Muscle layer of duodenum (tissue), 2 donors: ENCODE data around the gene MEIS3.

Experiments used
- H3K27ac ChIP-seq: one replicate; pipeline ENCODE4 v1.7.0; 2013; ENCODE audit warnings: mild to moderate bottlenecking, low read length
- H3K27me3 ChIP-seq: one replicate; pipeline ENCODE4 v1.7.0; 2013; ENCODE audit warnings: low read depth, mild to moderate bottlenecking, control low read depth, low read length
- H3K36me3 ChIP-seq, 2 donors: one replicate each; pipeline ENCODE4 v1.7.0; 2013; ENCODE audit warnings: low read length in 2 of 2, control low read depth in 1 of 2, mild to moderate bottlenecking in 1 of 2; ENCODE audit not compliant: insufficient read depth in 2 of 2, control insufficient read depth in 1 of 2
- H3K4me1 ChIP-seq, 2 donors: one replicate each; pipeline ENCODE4 v1.7.0; 2013; ENCODE audit warnings: low read length in 2 of 2, mild to moderate bottlenecking in 2 of 2, control low read depth in 1 of 2, moderate library complexity in 1 of 2; ENCODE audit not compliant: insufficient read depth in 2 of 2, control insufficient read depth in 1 of 2
- H3K4me3 ChIP-seq, 2 donors: one replicate each; pipeline ENCODE4 v1.7.0; 2013; ENCODE audit warnings: low read length in 2 of 2, low read depth in 1 of 2, mild to moderate bottlenecking in 1 of 2
- H3K9me3 ChIP-seq, 2 donors: one replicate each; pipeline ENCODE4 v1.7.0; 2013; ENCODE audit warnings: low read length in 2 of 2, control low read depth in 1 of 2, mild to moderate bottlenecking in 1 of 2; ENCODE audit not compliant: control insufficient read depth in 1 of 2
- donor health status: healthy.

The MEIS3 gene

DNA sequence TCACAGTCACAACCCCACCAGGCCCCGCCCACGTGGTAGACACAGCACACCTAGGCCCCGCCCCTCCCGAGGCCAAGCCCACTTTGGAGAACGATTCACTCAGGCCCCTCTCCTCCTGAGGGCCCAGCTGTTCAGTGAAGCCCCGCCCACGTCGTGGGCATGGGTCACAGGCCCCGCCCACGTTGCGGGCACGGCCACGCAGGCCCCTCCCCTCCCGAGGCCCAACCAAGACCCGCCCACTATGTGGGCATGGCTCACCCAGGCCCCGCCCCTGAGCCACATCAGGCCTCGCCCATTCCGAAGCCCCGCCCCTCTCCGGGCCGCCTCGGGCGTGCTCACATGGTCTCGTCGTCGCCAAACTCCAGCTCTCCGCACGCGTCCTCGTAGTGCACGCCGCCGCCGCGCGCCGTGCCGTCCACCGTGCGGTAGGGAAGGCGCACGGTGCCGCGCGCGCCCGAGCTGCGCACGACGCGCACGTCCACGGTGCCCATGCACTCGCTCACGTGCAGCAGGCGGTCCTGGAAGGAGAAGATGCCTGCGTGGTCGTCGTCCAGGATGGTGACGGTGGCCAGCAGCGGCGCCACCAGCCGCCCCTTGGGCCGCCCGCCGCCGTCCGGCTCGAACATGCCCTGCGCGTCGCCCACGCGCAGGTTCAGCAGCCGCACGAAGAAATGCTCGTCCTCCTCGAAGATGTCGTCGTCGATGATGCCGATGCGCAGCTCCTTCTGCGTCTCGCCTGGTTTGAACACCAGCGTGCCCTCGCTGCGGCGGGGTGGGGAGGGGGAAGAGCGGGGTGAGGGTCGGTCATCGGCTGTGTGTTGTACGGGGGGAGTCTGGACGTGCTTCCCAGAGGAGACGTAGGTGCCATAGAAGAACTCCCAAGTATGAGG is 28.4 kb upstream of the MEIS3 start:
- no peaks in the 10 kb centered on the region for H3K9me3 ChIP-seq
- peaks cover 49% of the 10 kb centered on the region for H3K27me3 ChIP-seq
- H3K4me3 ChIP-seq = peak overlapping the region; percentile 21 to 48
- H3K4me1 ChIP-seq = peaks cover 6 to 18% of the 10 kb centered on the region in 2 donors
- no peak overlapping the region for H3K27ac ChIP-seq
- peaks cover 0 to 3% of the 10 kb centered on the region in 2 donors for H3K36me3 ChIP-seq

DNA sequence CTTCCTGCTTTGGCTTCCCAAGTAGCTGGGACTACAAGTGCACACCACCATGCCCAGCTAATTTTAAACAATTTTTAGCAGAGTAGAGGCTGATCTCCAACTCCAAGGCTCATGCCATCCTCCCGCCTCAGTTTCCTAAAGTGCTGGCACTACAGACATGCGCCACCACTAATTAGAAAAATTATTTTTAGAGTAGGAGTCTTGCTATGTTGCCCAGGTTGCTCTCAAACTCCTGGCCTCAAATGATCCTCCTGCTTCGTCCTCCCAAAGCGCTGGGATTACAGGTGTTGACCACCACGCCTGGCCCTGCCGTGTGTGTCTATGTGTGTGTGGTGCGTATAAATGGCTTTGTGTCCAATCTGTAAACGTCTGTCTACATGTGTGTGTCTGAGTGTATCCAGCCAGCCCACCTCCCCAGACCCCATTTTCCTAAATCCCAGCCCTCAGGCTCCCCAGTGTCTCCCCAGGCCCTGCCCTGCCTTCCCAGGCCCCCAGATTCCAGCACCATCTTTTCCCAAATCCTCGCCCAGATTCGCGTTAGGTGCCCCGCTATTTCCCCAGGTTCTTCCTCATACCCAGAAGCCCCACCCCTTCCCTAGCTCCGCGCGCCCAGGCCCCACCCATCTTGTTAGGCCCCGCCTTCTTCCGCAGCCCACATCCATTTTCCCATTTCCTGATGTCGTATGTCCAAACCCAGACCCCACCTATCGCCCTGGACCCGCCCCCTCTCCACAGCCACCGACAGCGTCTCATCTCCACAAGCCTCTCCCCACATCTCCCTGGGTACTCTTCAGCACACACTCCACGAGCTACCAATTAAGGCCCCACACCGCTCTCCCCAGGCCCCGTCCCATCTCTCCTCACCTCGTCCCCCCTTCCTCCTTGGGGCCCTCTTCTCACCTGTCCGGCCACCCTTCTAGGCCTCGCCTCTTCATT is 27.5 kb upstream of the MEIS3 start:
- Histone ChIP-seq H3K27me3 (peaks cover 50% of the 10 kb centered on the region), H3K9me3 (no peaks in the 10 kb centered on the region), H3K4me3 (peak overlapping the region; percentile 21 to 48), H3K4me1 (peaks cover 6 to 18% of the 10 kb centered on the region in 2 donors), H3K27ac (no peak overlapping the region), H3K36me3 (peaks cover 0 to 3% of the 10 kb centered on the region in 2 donors)

DNA sequence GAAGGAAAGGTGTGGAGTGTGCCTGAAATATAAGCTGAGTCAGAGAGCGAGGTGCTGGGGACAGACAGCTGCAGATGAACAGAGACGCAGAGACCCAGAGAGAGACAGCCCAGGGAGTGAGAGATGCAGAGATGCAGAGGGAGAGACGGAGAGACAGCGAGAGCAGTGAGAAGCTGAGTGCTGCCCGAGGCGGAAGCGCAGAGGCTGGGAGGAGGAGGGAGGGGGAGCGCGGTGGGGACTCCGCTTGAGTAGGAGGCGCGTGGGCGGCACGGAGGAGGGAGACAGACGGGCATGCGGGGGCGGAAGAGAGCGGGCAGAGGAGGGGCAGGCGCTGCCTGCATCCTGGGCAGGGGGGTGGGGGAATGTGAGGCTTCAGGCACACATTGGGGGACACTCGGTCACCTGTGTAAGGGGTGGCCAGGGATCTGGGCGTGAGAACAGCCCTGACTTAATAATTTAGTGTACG is 26.6 kb upstream of the MEIS3 start:
- peaks cover 50% of the 10 kb centered on the region for H3K27me3 ChIP-seq

DNA sequence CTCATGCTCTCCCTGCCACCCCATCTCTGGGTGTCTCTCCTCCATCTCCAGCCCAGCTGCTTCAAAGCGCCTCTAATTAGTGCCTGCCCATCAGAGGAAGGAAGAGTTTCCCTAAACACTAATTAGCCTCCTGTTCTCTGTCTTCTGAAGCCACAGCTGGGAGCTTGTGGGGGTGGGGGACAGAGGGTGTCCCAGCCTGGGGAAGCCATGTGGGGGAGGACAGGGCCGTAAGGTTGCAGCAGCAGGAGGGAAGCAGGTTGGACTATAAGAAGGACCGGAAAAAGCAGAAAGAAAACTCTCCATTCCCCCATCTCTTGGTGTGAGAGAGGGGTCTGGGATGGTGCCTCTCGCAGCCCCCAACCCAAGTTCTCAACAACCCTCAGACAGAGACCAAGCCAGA is 26.2 kb upstream of the MEIS3 start:
- no peak overlapping the region for H3K27ac ChIP-seq
- H3K27me3 ChIP-seq = peaks cover 50% of the 10 kb centered on the region
- no peak overlapping the region for H3K4me3 ChIP-seq
- no peaks in the 10 kb centered on the region for H3K36me3 ChIP-seq
- H3K9me3 ChIP-seq = no peaks in the 10 kb centered on the region
- peaks cover 6 to 18% of the 10 kb centered on the region in 2 donors for H3K4me1 ChIP-seq

More for the DNA sequence above, 26.6 kb upstream of the MEIS3 start:
- H3K4me3 ChIP-seq = no peak overlapping the region
- H3K4me1 ChIP-seq = peaks cover 6 to 18% of the 10 kb centered on the region in 2 donors
- no peaks in the 10 kb centered on the region for H3K9me3 ChIP-seq
- H3K36me3 ChIP-seq = no peaks in the 10 kb centered on the region
- no peak overlapping the region for H3K27ac ChIP-seq

DNA sequence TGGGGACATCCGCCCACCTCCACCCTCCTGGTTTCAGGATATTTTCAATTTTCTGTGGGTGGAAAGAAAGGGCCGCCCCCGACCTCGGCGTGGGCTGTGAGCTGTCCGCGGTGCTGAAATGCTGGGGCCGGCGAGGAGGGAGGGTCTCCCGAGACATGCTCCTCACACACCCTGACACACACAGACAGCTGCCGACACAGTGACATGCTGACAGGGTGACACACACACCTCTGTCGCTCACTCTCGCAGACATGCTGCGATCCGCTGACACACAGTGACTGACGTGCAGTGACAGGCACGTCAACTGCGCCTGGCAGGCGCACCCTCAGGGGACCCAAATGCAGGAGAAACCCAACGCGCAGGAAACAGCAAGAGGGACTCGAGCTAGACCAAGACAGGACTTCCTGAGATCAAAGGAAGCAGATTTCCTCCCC is 25.1 kb upstream of the MEIS3 start:
- no peaks in the 10 kb centered on the region for H3K36me3 ChIP-seq
- peaks cover 6 to 18% of the 10 kb centered on the region in 2 donors for H3K4me1 ChIP-seq
- peaks cover 50% of the 10 kb centered on the region for H3K27me3 ChIP-seq
- no peak overlapping the region for H3K27ac ChIP-seq
- no peaks in the 10 kb centered on the region for H3K9me3 ChIP-seq
- H3K4me3 ChIP-seq = no peak overlapping the region

DNA sequence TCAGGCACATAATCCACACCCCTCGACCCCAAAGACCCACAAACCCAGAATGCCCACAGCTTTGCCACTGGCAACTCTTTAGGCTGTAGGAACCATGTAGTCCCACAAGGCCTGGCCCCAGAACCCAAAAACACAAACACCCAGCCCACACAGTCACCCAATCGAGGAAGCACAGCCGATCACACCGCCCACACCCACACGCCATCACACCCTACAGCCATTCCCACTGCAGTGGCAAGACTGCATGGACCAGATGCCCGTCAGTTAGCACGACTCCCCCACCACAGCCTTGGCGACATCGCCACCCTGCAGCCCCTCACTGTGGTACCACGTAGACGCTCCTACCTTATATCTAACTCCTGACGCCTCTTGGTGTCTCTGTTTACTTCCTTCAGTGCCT is 24.0 kb upstream of the MEIS3 start:
- H3K27ac ChIP-seq = no peak overlapping the region
- H3K27me3 ChIP-seq = peaks cover 45% of the 10 kb centered on the region
- H3K4me1 ChIP-seq = peaks cover 6 to 18% of the 10 kb centered on the region in 2 donors
- no peak overlapping the region for H3K4me3 ChIP-seq
- H3K36me3 ChIP-seq = no peaks in the 10 kb centered on the region
- no peaks in the 10 kb centered on the region for H3K9me3 ChIP-seq

DNA sequence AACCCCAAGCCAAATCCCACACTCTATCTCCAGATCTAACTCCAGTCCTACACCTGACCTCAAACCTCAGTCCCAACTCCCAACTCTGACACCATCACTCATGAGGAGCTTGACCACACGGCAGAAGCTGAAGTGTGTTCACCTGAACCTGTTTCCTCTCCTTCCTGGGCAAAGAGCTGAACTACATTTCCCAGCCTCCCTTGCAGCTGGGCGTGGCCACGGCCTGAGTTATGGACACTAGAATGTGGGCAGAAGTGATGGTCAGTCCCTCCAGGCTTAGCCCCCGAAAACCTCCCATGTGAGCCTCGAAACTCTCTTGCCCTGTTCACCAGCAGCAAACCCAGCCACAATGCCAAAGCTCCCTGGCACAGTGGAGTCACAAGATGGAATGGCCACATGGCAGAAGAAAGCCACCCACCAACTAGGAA is 19.5 kb upstream of the MEIS3 start:
- H3K4me3 ChIP-seq = no peak overlapping the region
- no peaks in the 10 kb centered on the region for H3K9me3 ChIP-seq
- no peaks in the 10 kb centered on the region for H3K36me3 ChIP-seq
- no peak overlapping the region for H3K27ac ChIP-seq
- peaks cover 12% of the 10 kb centered on the region for H3K27me3 ChIP-seq
- H3K4me1 ChIP-seq = no peaks in the 10 kb centered on the region

DNA sequence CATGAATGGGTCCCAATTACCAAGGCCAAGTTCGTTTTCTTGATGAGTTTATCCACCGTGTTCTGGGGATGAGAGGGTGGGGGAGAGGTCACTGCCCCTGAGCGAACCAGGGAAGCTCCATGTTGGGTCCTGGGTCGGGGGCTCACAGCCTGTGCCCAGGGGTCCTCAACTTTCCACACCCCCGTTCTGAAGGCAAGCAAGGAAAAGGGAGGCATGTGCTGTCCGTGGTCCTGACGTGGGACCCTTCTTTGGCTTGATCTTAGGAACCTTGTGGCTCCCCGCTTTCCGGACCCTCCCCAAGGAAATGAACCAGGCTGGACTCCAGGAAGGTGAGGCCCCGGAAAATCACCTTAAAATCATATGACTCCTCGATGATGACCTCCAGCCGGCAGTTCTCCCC is 18.2 kb upstream of the MEIS3 start:
- no peaks in the 10 kb centered on the region for H3K4me1 ChIP-seq
- H3K27ac ChIP-seq = no peak overlapping the region
- H3K4me3 ChIP-seq = no peak overlapping the region
- H3K36me3 ChIP-seq = no peaks in the 10 kb centered on the region
- H3K27me3 ChIP-seq = peaks cover under 1% of the 10 kb centered on the region
- H3K9me3 ChIP-seq = no peaks in the 10 kb centered on the region

DNA sequence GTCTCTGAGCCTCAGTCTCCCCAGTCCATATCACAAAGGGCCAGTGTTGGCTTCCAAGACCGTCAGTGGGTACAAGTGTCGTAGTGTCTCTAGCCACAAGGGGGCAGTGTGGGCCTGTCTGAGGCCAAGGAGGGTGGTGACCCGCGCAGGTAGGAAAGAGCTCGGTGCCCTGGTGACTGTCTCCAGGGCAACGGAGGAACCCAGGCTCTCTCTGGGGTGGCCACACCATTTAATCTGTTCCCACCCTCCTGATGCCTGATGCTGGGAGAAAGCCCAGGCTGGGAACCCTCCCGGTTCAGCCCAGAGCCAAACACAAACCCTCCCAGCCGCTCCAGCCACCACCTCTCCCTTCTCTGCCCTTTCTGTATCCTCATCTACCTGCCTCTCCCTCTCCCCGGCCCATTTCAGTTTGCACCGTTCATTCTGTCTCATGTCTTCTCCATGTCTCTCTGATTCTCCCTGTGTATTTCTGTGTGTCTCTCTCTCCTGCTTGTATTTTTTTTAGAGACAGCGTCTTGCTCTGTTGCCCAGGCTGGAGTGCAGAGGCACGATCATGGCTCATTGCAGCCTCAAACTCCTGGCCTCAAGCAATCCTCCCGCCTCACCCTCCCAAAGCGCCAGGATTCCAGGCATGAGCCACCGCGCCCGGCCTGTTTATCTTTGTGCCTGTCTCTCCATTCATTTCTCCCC is 17.5 kb upstream of the MEIS3 start:
- no peak overlapping the region for H3K27ac ChIP-seq
- H3K27me3 ChIP-seq = peaks cover 5% of the 10 kb centered on the region
- no peaks in the 10 kb centered on the region for H3K36me3 ChIP-seq
- H3K4me1 ChIP-seq = no peaks in the 10 kb centered on the region
- no peaks in the 10 kb centered on the region for H3K9me3 ChIP-seq
- H3K4me3 ChIP-seq = no peak overlapping the region

DNA sequence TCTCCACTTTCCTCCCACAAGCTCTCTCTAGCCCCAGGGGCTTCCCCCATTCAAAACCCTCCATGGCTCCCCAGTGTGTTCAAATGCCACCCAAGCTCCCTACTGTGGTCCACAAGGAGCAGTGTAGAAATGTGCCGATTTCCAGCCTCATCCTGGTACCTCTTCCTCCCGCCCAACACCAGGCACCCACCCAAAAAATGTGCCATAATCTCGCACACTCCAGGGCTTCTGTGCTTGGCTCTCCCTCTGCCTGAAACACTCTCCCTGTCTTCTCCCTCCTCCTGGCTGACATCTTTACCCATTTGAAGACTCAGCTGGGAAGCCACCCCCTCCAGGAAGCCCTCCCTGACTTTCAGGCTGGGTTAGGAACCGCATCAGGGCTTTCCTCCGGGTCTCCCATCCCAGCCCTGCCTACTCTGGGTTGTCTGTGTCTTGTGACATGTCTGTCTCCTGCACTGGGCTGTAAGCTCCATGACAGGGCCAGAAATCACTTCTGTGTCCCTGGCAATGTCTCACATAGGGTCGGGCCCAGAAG is 16.6 kb upstream of the MEIS3 start:
- Histone ChIP-seq H3K36me3 (no peaks in the 10 kb centered on the region), H3K27me3 (peaks cover 5% of the 10 kb centered on the region), H3K4me3 (no peak overlapping the region), H3K9me3 (no peaks in the 10 kb centered on the region), H3K4me1 (no peaks in the 10 kb centered on the region), H3K27ac (no peak overlapping the region)
